Measurements from ENCODE around the gene TEX36. TPM values are rescaled to one million over a fixed set of nuclear protein-coding genes. Genes with fewer than 3 reads are reported as not detected.
"Not testable (repeated sequence)": the region's sequence is repeated elsewhere in the genome, so short reads cannot be mapped to it uniquely, and the experiment has no call there.

TEX36 gene
- total RNA-seq, 2 experiments from 2014 or later, result not detected

DNA sequence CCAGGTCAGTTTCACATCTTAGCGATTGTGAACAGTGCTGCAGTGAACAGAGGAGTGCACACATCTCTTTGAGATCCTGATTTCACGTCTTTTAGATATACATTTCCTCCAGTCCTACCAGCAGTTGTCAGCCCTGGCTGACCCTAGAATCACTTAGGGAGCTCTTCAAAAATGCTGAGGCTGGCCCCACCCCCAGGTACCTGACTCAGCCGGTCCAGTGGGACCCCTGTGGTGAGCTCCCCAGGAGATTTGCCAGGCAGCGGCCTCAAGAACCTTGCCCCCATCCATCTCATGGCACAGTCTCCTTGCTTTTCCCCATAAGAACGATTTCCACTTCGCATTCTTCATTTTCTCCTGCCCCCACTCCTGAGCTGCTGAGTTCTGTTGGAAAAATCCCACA lies 45.5 kb downstream of the TEX36 start:
- ChIA-PET CTCF (no interaction called here), POLR2A (no interaction called here)
- Mint-ChIP-seq H3K36me3 (ENCODE audit: low read depth) (no peaks in the 10 kb centered on the region), H3K27ac (no peak overlapping the region), H3K27me3 (no peaks in the 10 kb centered on the region), H3K4me1 (no peaks in the 10 kb centered on the region), H3K4me3 (no peak overlapping the region), H3K9me3 (no peaks in the 10 kb centered on the region)
- no peak for DNase-seq

DNA sequence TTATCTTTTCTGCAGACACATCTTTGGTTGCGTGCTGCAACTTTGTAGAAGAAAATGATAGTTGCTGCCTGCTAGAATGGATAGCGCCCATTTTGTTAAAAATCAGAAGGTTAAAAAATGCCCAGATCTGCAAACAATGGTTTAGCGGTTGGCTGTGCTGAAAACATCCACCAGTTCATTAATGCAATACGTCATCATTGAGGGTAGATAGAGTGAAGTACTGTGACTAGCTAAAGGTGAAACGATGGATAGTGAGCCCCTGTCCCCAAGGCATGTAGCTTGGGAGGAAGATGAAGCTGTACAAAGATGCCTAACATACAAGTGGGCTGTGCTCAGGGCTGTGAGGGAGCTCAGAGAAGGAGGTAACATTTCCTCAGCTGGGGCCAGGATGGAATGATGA lies 48.4 kb downstream of the TEX36 start:
- ChIA-PET CTCF (interaction anchor here (0.5 to 1.2 kb wide), 2 partner anchors 10 to 11 kb away, joined by 3 read pairs; no protein-coding TSS in a partner anchor), POLR2A (no interaction called here)
- no peaks in the 10 kb centered on the region for H3K4me1 Mint-ChIP-seq
- H3K27ac Mint-ChIP-seq, result no peak overlapping the region
- H3K36me3 Mint-ChIP-seq (ENCODE audit: low read depth), result no peaks in the 10 kb centered on the region
- H3K9me3 Mint-ChIP-seq, result no peaks in the 10 kb centered on the region
- no peaks in the 10 kb centered on the region for H3K27me3 Mint-ChIP-seq
- no peak overlapping the region for H3K4me3 Mint-ChIP-seq
- DNase-seq, result no peak

DNA sequence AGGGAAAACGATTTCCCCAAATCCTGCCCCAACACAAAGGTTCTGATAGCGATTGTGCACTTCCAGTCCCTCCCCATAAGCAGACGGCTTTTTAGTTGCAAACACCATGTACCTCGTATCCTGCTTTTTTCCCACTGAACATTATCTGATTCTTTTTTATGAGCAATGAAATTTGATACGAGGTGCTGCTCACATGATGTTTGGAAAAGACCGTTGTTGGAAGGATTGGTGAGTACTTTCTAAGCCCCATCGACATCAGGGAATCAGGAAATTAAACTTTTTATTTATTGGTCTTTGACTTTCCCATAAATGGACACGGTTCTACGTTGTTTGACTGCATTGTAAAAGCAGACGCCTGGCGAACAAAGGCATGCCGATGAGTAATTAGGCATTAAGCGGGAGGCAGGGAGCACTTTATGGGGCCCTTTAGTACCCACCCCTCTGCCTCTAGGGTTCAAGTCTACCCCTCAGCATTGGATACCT lies 49.4 kb downstream of the TEX36 start:
- Mint-ChIP-seq H3K9me3 (no peaks in the 10 kb centered on the region), H3K4me1 (no peaks in the 10 kb centered on the region), H3K36me3 (ENCODE audit: low read depth) (no peaks in the 10 kb centered on the region), H3K4me3 (no peak overlapping the region), H3K27me3 (no peaks in the 10 kb centered on the region), H3K27ac (no peak overlapping the region)
- DNase-seq, result no peak
- CTCF ChIA-PET, result no interaction called here
- POLR2A ChIA-PET, result interaction anchor here (0.6 kb wide), 1 partner anchor 159 kb away, joined by 9 read pairs; no protein-coding TSS in a partner anchor

DNA sequence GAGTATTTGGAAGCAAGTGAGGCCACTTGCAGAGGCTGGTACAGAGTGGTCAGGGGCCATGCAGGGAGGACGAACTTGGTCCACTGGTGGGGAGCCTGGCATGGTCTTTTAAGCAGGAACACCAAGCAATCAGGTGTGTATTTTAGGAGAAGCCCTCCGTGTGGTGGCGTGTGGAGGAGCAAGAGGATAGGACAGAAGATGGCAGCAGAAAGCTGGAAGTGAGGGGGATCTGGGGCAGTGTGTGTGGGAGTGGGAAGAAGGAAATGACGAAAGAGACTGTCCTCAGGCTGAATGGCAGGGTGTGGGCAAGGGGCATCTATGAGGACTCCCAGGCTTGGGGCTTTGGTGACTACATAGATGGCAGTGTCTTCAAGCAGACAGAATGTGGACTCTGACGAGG lies 51.2 kb downstream of the TEX36 start:
- no peaks in the 10 kb centered on the region for H3K36me3 Mint-ChIP-seq (ENCODE audit: low read depth)
- H3K4me1 Mint-ChIP-seq, result no peaks in the 10 kb centered on the region
- DNase-seq, result no peak
- no peak overlapping the region for H3K27ac Mint-ChIP-seq
- H3K27me3 Mint-ChIP-seq, result no peaks in the 10 kb centered on the region
- POLR2A ChIA-PET, result no interaction called here
- H3K9me3 Mint-ChIP-seq, result no peaks in the 10 kb centered on the region
- CTCF ChIA-PET, result no interaction called here
- no peak overlapping the region for H3K4me3 Mint-ChIP-seq

DNA sequence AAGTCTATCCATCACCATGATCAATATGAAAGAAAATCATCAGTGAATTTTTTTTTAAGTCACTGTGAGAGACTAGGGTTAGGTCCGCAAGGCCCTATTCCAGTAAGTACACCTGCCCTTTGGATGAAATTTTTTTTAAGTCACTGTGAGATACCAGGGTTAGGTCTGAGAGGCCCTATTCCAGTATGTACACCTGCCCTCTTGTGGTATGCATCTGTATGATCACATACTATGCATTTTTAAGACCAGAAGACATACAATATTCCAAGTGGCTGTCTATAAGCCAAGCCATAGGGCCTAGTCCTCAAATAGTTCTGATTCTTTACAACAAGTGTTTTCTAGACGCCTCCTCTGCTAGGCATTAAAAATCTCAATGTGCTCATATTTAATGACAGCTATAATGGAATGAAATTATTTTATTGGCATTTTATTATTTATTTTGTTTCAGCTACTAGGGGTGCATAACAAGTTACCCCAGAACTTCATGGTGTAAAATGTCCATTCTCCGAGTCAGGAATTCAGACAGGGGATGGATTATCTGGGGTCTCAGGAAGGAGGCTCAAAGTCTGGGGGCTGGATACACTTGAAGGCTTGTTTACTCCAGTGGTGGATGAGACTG lies 53.1 kb downstream of the TEX36 start:
- Mint-ChIP-seq H3K36me3 (ENCODE audit: low read depth) (no peaks in the 10 kb centered on the region), H3K4me3 (no peak overlapping the region), H3K27ac (no peak overlapping the region), H3K27me3 (no peaks in the 10 kb centered on the region), H3K9me3 (no peaks in the 10 kb centered on the region), H3K4me1 (no peaks in the 10 kb centered on the region)
- ChIA-PET CTCF (no interaction called here), POLR2A (no interaction called here)
- no peak for DNase-seq

DNA sequence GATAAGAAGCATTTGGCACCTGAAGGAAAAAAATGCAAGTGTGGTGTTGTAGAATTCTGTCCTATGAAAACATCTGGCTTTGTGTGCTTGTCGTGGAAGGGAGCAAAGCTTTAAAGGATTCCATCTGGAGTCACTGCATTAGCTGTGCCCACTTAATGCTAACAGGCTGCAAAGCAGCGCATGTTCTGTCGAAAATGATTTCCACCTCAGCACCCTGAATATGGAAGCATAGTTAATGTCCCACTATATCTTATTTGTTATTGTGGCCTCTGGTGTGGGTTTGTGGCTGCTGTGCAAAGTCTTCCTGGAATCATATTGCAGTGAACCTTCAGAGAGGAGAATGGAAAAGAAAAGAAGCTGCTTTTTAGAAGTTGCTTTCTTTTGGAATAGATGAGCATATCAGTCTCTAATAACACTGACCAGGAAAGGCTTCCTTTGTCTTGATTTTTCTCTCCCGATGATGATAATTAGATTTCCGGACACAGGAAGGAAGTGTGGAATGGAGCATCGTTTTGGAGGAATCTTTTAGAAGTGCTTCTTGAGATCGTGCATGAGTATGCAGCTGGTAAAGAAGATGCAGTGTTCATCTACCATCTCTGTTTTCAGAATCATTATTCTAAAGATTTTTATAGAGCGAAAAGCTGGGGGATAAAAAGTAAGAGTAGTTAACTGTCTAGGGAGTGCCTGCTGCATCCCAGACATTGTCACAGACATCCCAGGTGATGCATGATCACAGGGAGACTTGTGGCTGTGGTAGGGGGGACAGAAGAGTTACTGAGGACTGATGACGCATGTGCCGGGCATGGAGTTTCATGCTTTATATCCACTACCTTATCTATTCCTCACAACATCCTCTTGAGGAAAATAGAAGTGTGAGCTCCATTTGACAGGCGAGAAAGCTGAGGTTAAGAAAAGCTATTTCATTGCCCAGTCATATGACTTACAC lies 54.6 kb downstream of the TEX36 start:
- Mint-ChIP-seq H3K27ac (no peak overlapping the region), H3K27me3 (no peaks in the 10 kb centered on the region), H3K4me3 (no peak overlapping the region), H3K36me3 (ENCODE audit: low read depth) (no peaks in the 10 kb centered on the region), H3K9me3 (no peaks in the 10 kb centered on the region), H3K4me1 (no peaks in the 10 kb centered on the region)
- ChIA-PET CTCF (interaction anchor here (0.6 kb wide), 1 partner anchor 9 kb away, joined by 3 read pairs; no protein-coding TSS in a partner anchor), POLR2A (no interaction called here)
- no peak for DNase-seq

DNA sequence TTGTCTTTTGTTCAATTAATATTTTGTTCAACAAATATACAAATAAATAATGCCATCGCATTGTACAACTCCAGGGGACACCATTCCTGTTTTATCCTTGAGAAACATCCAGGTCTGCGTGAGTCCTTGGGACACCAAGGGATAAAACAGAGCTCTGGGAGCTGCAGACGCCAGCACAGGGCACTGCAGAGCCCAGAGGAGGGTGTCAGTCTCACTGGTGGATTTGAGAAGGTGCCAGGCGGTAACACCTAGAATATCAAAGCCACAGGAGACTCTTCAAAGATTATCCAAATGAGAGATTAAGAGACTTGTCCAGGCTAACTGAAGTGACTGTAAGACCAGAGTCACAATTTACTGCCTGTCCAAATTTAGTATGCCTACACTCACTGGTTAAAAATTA lies 55.3 kb downstream of the TEX36 start:
- no peak overlapping the region for H3K27ac Mint-ChIP-seq
- DNase-seq, result no peak
- ChIA-PET POLR2A (no interaction called here), CTCF (interaction anchor here (0.6 kb wide), 1 partner anchor 9 kb away, joined by 3 read pairs; no protein-coding TSS in a partner anchor)
- H3K9me3 Mint-ChIP-seq, result no peaks in the 10 kb centered on the region
- H3K27me3 Mint-ChIP-seq, result no peaks in the 10 kb centered on the region
- H3K36me3 Mint-ChIP-seq (ENCODE audit: low read depth), result no peaks in the 10 kb centered on the region
- H3K4me1 Mint-ChIP-seq, result no peaks in the 10 kb centered on the region
- no peak overlapping the region for H3K4me3 Mint-ChIP-seq

DNA sequence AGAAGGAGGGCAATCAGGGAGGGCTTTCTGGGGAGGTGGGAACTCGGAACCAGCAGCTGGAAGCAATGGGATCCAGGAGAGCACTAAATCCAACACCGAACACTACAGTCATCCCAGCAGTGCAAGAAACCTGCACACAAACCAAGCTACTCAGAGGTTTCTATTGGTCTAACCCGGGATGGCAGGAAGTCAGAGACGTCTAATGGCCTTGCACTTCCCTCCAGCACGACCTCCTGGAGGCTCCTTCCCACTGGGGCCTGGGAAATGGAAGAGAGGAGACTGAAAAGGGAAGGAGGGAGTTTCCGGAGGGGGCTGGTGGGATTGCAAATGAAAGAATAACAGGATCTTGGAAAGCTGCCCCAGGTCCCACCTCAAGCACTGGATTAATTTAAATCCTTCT lies 56.3 kb downstream of the TEX36 start:
- Mint-ChIP-seq H3K4me1 (no peaks in the 10 kb centered on the region), H3K27ac (no peak overlapping the region), H3K27me3 (no peaks in the 10 kb centered on the region), H3K36me3 (ENCODE audit: low read depth) (no peaks in the 10 kb centered on the region), H3K9me3 (no peaks in the 10 kb centered on the region), H3K4me3 (no peak overlapping the region)
- DNase-seq, result no peak
- POLR2A ChIA-PET, result no interaction called here
- CTCF ChIA-PET, result no interaction called here

DNA sequence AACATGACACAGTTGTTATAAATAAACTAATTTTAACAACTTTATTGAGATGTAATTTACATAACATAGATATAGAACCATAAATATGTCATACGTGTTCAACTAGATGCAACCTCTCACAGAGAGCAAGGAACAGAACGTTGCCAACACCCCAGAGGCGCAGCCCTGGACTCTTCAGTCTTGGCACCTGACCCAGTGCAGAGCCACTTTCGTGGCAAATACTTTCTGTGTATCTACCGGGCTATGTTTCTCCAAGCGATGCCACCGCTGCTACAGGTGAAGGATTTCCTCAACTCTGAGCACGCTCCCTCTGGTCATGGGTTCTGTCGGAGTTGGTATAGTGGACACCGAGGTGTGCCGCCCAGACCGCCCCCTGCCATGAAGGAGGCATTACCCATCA lies 57.4 kb downstream of the TEX36 start:
- POLR2A ChIA-PET, result no interaction called here
- Mint-ChIP-seq H3K36me3 (ENCODE audit: low read depth) (no peaks in the 10 kb centered on the region), H3K4me3 (no peak overlapping the region), H3K9me3 (no peaks in the 10 kb centered on the region), H3K27me3 (no peaks in the 10 kb centered on the region), H3K27ac (no peak overlapping the region), H3K4me1 (no peaks in the 10 kb centered on the region)
- DNase-seq, result no peak
- CTCF ChIA-PET, result no interaction called here

DNA sequence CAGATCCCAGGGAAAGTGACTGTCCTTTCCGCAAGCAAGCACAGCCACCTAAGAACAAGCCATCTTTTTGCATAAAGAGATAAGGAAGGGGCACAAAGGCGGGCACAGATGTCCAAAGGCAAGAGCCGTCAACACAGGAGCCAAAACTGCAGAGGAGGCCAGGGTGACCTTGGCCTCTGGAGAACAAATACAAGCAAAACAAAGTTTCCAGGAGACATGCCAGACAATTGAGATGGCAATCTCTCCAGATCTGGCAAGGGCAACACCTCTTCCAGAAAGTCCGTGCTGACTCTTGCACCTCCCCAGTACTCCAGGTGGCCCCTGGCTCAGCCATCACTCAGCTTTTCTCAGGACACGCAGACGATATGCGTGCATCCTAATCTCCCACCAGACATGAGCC lies 58.2 kb downstream of the TEX36 start:
- H3K4me3 Mint-ChIP-seq, result no peak overlapping the region
- POLR2A ChIA-PET, result no interaction called here
- DNase-seq, result no peak
- H3K27ac Mint-ChIP-seq, result peak overlapping the region; percentile 57
- H3K4me1 Mint-ChIP-seq, result no peaks in the 10 kb centered on the region
- H3K36me3 Mint-ChIP-seq (ENCODE audit: low read depth), result no peaks in the 10 kb centered on the region
- H3K9me3 Mint-ChIP-seq, result no peaks in the 10 kb centered on the region
- H3K27me3 Mint-ChIP-seq, result no peaks in the 10 kb centered on the region
- CTCF ChIA-PET, result no interaction called here

DNA sequence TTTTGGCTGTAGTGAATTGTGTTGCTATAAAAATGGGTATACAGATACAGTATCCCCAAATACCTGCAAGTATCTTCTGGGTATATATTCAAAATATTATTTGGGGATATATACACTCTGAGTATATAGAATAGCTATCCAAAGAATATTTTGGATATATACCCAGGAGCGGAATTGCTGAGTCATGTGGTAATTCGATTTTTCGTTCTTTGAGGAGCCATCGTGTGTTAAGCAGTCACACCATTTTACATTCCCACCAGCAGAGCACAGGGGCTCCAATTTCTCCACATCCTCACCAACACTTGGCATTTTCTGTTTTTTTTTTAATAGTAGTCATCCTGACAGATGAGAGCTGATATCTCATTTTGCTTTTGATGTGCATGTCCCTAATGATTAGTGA lies 61.9 kb downstream of the TEX36 start:
- no peaks in the 10 kb centered on the region for H3K4me1 Mint-ChIP-seq
- H3K27ac Mint-ChIP-seq, result no peak overlapping the region
- no peaks in the 10 kb centered on the region for H3K9me3 Mint-ChIP-seq
- H3K27me3 Mint-ChIP-seq, result no peaks in the 10 kb centered on the region
- ChIA-PET CTCF (no interaction called here), POLR2A (no interaction called here)
- no peak for DNase-seq
- H3K4me3 Mint-ChIP-seq, result no peak overlapping the region
- no peaks in the 10 kb centered on the region for H3K36me3 Mint-ChIP-seq (ENCODE audit: low read depth)

DNA sequence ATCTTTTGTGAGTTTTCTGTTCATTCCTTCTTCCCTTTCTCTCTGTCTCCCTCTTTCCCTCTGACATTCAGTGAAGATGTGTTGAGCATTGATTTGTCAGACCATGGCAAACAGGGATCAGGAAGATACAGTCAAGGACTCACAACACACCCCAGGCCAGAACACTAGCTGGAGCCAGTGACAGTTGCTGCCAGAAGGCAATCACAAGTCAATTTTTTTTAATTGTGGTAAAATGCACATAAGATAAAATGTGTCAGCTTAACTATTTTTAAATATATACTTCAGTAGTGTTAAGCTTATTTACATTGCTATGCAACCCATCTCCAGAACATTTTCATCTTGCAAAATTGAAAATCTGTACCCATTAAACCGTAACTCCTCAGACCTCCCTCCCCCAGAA lies 62.6 kb downstream of the TEX36 start:
- POLR2A ChIA-PET, result no interaction called here
- no peak for DNase-seq
- Mint-ChIP-seq H3K4me1 (no peaks in the 10 kb centered on the region), H3K27me3 (no peaks in the 10 kb centered on the region), H3K27ac (no peak overlapping the region), H3K36me3 (ENCODE audit: low read depth) (no peaks in the 10 kb centered on the region), H3K4me3 (no peak overlapping the region), H3K9me3 (no peaks in the 10 kb centered on the region)
- CTCF ChIA-PET, result no interaction called here

DNA sequence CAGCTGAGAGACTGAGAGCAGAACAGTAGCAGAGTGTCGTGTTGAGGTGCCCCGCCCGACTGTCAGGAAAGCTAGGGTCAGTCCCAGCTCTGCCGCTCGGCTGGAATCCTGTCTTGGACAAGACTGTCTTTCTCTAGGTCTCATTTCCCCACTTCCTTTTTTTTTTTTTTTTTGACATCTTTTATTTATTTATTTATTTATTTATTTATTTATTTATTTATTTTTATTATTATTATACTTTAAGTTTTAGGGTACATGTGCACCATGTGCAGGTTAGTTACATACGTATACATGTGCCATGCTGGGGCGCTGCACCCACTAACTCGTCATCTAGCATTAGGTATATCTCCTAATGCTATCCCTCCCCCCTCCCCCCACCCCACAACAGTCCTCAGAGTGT lies 69.9 kb downstream of the TEX36 start:
- H3K27ac Mint-ChIP-seq; H3K36me3 Mint-ChIP-seq (ENCODE audit: low read depth); H3K27me3 Mint-ChIP-seq; H3K4me1 Mint-ChIP-seq; POLR2A ChIA-PET; H3K4me3 Mint-ChIP-seq; DNase-seq; H3K9me3 Mint-ChIP-seq: not testable (repeated sequence)
- CTCF ChIA-PET, result interaction anchor here (0.6 kb wide), 1 partner anchor 1896 kb away, joined by 3 read pairs; no protein-coding TSS in a partner anchor
